Esophagus squamous epithelium (tissue), 5 donors: ENCODE data around the gene HRC. TPM values are rescaled to one million over a fixed set of nuclear protein-coding genes. Genes with fewer than 3 reads are reported as not detected.

Source experiments
- DNase-seq: peaks from one replicate; lab custom pipeline; 2025; lab: John Stamatoyannopoulos, UW
- H3K27ac ChIP-seq, 4 donors: fragments of 200-600 bp; sonication (generic); one replicate each; pipeline ENCODE4 v1.5.1; 2016 to 2019; ENCODE audit warnings: mild to moderate bottlenecking in 1 of 4
- H3K27me3 ChIP-seq, 4 donors: fragments of 200-600 bp; sonication (generic); 1 replicate in 3 of 4; 2 replicates in 1 of 4; pipeline versions ENCODE4 v1.5.1 to v1.6.0; 2017 to 2021; ENCODE audit warnings: antibody characterized with exemption in 1 of 4
- H3K36me3 ChIP-seq, 3 donors: fragments of 200-600 bp; sonication (generic); one replicate each; pipeline ENCODE4 v1.5.1; 2016 to 2019
- H3K4me1 ChIP-seq, 3 donors: fragments of 200-600 bp; sonication (generic); one replicate each; pipeline ENCODE4 v1.5.1; 2017 to 2019
- H3K4me3 ChIP-seq, 4 donors: fragments of 200-600 bp; sonication (generic); 1 replicate in 3 of 4; 2 replicates in 1 of 4; pipeline ENCODE4 v1.5.1; 2016 to 2019; ENCODE audit warnings: mild to moderate bottlenecking in 2 of 4, moderate library complexity in 1 of 4
- H3K9me3 ChIP-seq, 3 donors: fragments of 200-600 bp; sonication (generic); one replicate each; pipeline ENCODE4 v1.5.1; 2016 to 2019
- CTCF ChIP-seq, 6 experiments: fragments of 450-650 bp in 4 of 6; fragments of 200-600 bp in 2 of 6; sonication (generic) in 2 of 6; IDR thresholded peaks; one replicate each; pipeline ENCODE4 v1.5.1; 2016 to 2019; ENCODE audit warnings: antibody characterized with exemption in 6 of 6, mild to moderate bottlenecking in 4 of 6, moderate library complexity in 4 of 6
- POLR2A ChIP-seq, 4 donors: fragments of 450-650 bp; IDR thresholded peaks; one replicate each; pipeline ENCODE4 v1.6.1; 2017; ENCODE audit warnings: antibody characterized with exemption in 4 of 4, mild to moderate bottlenecking in 4 of 4, moderate library complexity in 3 of 4
- WGBS, 2 donors: methylation state at CpG; one replicate each; pipeline ENCODE4 v1.1.5; 2018; 5-methylcytosine and 5-hydroxymethylcytosine counted together
- intact Hi-C: fragments of 100-400 bp; cut with DNase I; formaldehyde crosslinking; loops from one replicate; pipeline ENCODE4 v1.15.0; 2022
- total RNA-seq, 4 donors: library from RNA; depleted of rRNA; stranded (reverse); fragments of >200 nt; gene quantifications; one replicate each; pipeline ENCODE4 v1.1.0, GENCODE V29; 2016
- donor health status: DM: yes; HTN: yes; CAD: no.

HRC gene
- total RNA-seq, 4 donors from 2014 or later: 0.13 to 1.1 (median 0.38) TPM

- TF ChIP-seq CTCF (IDR thresholded peaks at IDR 0.05) (no peak), POLR2A (IDR thresholded peaks at IDR 0.05) (no peak)
- Histone ChIP-seq H3K36me3 (peaks cover 0 to 59% (median 18%) of the 10 kb centered on the region in 3 donors), H3K4me1 (peaks cover 0 to 13% (median 0%) of the 10 kb centered on the region in 3 donors), H3K27ac (no peak overlapping the region), H3K27me3 (no peaks in the 10 kb centered on the region), H3K4me3 (no peak overlapping the region), H3K9me3 (no peaks in the 10 kb centered on the region)
- no peak for DNase-seq
- intact Hi-C loops: no loop called here
- WGBS, 2 donors: 84 to 94% methylated on average over 4 of the region's 4 CpGs
Measured at GRCh38 chr19:49194408-49194807, 39.2 kb upstream of the HRC start.

- Histone ChIP-seq H3K27me3 (no peaks in the 10 kb centered on the region), H3K27ac (no peak overlapping the region), H3K4me3 (no peak overlapping the region), H3K4me1 (peaks cover 0 to 13% (median 0%) of the 10 kb centered on the region in 3 donors), H3K9me3 (no peaks in the 10 kb centered on the region), H3K36me3 (peaks cover 0 to 64% (median 18%) of the 10 kb centered on the region in 3 donors)
- no peak for DNase-seq
- TF ChIP-seq POLR2A (IDR thresholded peaks at IDR 0.05) (no peak), CTCF (IDR thresholded peaks at IDR 0.05) (no peak)
- WGBS, 2 donors: 93 to 97% methylated on average over 6 of the region's 6 CpGs
- intact Hi-C loops: no loop called here
Measured at GRCh38 chr19:49193822-49194394, 38.7 kb upstream of the HRC start.

DNA sequence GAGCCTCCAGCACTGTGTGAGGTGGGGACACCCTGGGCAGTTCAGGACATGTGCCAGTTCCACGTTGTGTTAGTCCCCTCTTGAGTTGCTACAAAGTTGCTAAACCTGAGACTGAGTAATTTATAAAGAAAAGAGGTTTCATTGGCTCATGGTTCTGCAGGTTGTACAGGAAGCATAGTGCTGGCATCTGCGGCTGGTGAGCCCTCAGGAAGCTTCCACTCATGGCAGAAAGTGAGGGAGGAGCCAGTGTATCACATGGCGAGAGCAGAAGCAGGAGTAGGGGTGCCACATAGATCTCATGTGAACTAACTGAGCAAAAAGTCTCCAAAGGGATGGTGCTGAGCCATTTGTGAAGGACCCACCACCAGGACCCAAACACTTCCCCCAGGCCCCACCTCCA is 35.6 kb upstream of the HRC start:
- no peak for DNase-seq
- intact Hi-C loops: no loop called here
- WGBS, 2 donors: 85 to 100% methylated on average over 3 of the region's 3 CpGs
- Histone ChIP-seq H3K27ac (no peak overlapping the region), H3K9me3 (no peaks in the 10 kb centered on the region), H3K4me1 (no peaks in the 10 kb centered on the region), H3K36me3 (peaks cover 0 to 85% (median 18%) of the 10 kb centered on the region in 3 donors), H3K27me3 (no peaks in the 10 kb centered on the region), H3K4me3 (no peak overlapping the region)
- TF ChIP-seq CTCF (IDR thresholded peaks at IDR 0.05): no peak
- TF ChIP-seq POLR2A (IDR thresholded peaks at IDR 0.05): no peak

DNA sequence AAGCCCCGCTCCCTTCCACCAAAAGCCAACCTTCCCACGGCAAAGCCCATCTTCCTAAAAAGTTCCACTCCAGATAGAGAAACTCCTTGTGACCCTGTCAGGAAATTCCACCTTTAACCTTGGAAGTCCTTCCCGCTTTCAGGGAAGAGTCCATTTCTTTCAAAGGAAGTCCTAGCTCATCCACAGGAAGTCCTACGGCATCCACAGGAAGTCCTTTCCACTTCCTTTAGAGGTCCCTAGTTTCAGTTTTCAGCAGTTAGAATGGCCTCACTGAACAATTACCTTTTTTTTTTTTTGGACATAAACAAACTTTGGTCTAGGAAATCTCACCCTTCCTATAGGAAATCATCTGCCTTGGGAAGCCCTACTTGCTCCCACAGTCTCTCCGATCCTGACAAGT is 34.1 kb upstream of the HRC start:
- peak overlapping the region in 2 of 4 donors; percentile 3 to 9 for H3K27ac ChIP-seq
- H3K36me3 ChIP-seq: peaks cover 0 to 99% (median 18%) of the 10 kb centered on the region in 3 donors
- no peaks in the 10 kb centered on the region for H3K27me3 ChIP-seq
- intact Hi-C loops: no loop called here
- no peaks in the 10 kb centered on the region for H3K4me1 ChIP-seq
- DNase-seq: no peak
- no peak for TF ChIP-seq CTCF (IDR thresholded peaks at IDR 0.05)
- no peak for TF ChIP-seq POLR2A (IDR thresholded peaks at IDR 0.05)
- WGBS, 2 donors: 83 to 85% methylated on average over 5 of the region's 5 CpGs
- H3K9me3 ChIP-seq: no peaks in the 10 kb centered on the region
- H3K4me3 ChIP-seq: no peak overlapping the region

DNA sequence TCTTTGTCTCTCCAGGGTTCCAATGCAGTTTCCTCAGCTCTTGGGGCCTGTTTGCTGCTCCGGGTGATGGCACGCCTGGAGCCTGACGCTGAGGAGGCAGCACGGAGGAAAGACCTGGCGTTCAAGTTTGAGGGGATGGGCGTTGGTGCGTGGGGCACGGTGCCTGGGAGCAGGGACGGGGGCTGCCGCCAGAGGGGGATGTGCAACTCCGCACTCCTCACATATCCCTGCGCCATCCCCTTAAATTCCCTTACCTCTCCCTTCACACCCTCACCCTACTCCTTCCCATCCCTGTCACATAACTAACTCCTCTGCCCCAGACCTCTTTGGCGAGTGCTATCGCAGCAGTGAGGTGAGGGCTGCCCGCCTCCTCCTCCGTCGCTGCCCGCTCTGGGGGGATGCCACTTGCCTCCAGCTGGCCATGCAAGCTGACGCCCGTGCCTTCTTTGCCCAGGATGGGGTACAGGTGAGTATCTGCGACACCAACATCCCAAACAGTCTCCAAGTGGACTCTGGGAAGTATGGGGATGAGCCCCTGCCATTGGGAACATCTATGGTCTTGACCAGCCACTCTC is 33.5 kb upstream of the HRC start:
- Histone ChIP-seq H3K4me1 (no peaks in the 10 kb centered on the region), H3K27ac (no peak overlapping the region), H3K4me3 (no peak overlapping the region), H3K27me3 (no peaks in the 10 kb centered on the region), H3K9me3 (no peaks in the 10 kb centered on the region), H3K36me3 (peaks cover 0 to 99% (median 18%) of the 10 kb centered on the region in 3 donors)
- intact Hi-C loops: no loop called here
- TF ChIP-seq POLR2A (IDR thresholded peaks at IDR 0.05) (no peak), CTCF (IDR thresholded peaks at IDR 0.05) (no peak)
- WGBS, 2 donors: 93 to 94% methylated on average over 5 to 21 of the region's 21 CpGs
- no peak for DNase-seq
